Activated CD4-positive, alpha-beta T cell treated with anti-CD3 and anti-CD28 coated beads for 36 hours (primary cell): ENCODE data around the gene TMCC1. TPM values are rescaled to one million over a fixed set of nuclear protein-coding genes. Genes with fewer than 3 reads are reported as not detected.
A peak's percentile ranks its signal among the peaks of the same experiment; 100 is the strongest.
"Not testable (repeated sequence)": the region's sequence is repeated elsewhere in the genome, so short reads cannot be mapped to it uniquely, and the experiment has no call there.

Experiments
- ATAC-seq: fragments of 200-7000 bp; cut with Tn5 transposase; one replicate; pipeline ENCODE4 v1.10.0; 2021; ENCODE audit warnings: mild to moderate bottlenecking, moderate library complexity
- CTCF ChIA-PET: fragments of 350-600 bp; sonication (Branson Sonifier 250); formaldehyde crosslinking; loops from one replicate; lab custom pipeline; 2021; ENCODE audit warnings: antibody characterized with exemption; lab: Charles Lee
- POLR2A ChIA-PET: fragments of 350-600 bp; sonication (Branson Sonifier 250); formaldehyde crosslinking; loops from one replicate; lab custom pipeline; 2021; ENCODE audit warnings: antibody characterized with exemption, inconsistent platforms; lab: Charles Lee
- DNase-seq: peaks from one replicate; pipeline ENCODE4 v3.0.0-alpha.2; 2020
- H3K27ac Mint-ChIP-seq: one replicate; pipeline ENCODE4 v1.8.0; 2021; ENCODE audit warnings: mixed read lengths
- H3K27me3 Mint-ChIP-seq: one replicate; pipeline ENCODE4 v1.8.0; 2021; ENCODE audit warnings: mixed read lengths
- H3K36me3 Mint-ChIP-seq: one replicate; pipeline ENCODE4 v1.8.0; 2021; ENCODE audit warnings: low read depth, mixed read lengths
- H3K4me1 Mint-ChIP-seq: one replicate; pipeline ENCODE4 v1.8.0; 2021; ENCODE audit warnings: mixed read lengths
- H3K4me3 Mint-ChIP-seq: one replicate; pipeline ENCODE4 v1.8.0; 2021; ENCODE audit warnings: mild to moderate bottlenecking, moderate library complexity, mixed read lengths
- H3K9me3 Mint-ChIP-seq: one replicate; pipeline ENCODE4 v1.8.0; 2021; ENCODE audit warnings: low read depth, mixed read lengths
- intact Hi-C, 2 experiments: fragments of 100-400 bp; cut with DNase I in 1 of 2; cut with micrococcal nuclease in 1 of 2; formaldehyde crosslinking; loops; one replicate each; pipeline versions ENCODE4 v1.14.2 to v1.15.1; 2022 to 2024; cut with DNase I, micrococcal nuclease
- total RNA-seq, 2 experiments: library from RNA; stranded (reverse); gene quantifications; one replicate each; pipeline ENCODE4 v1.2.3, GENCODE V29; 2021

TMCC1 gene
- total RNA-seq, 2 experiments from 2014 or later, result 14.8 to 17.3 TPM

DNA sequence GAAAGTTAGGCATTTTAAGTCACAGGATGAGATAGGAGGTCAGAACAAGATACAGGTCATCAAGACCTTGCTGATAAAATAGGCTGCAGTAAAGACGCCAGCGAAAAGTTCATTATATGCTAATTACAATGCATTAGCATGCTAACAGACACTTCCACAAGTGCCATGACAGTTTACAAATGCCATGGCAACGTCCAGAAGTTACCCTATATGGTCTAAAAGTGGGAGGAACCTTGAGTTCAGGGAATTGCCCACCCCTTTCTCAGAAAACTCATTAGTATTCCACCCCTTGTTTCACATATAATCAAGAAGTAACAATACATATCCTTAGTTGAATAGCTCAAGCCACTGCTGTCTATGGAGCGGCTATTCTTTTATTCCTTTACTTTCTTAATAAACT lies 194.3 kb downstream of the TMCC1 start:
- no peak for DNase-seq
- no peak overlapping the region for H3K27ac Mint-ChIP-seq
- intact Hi-C loops, result no loop called here
- ATAC-seq, result no peak
- H3K4me3 Mint-ChIP-seq, result no peak overlapping the region
- H3K9me3 Mint-ChIP-seq, result peaks cover 6% of the 10 kb centered on the region
- H3K36me3 Mint-ChIP-seq, result no peaks in the 10 kb centered on the region
- H3K27me3 Mint-ChIP-seq, result no peaks in the 10 kb centered on the region
- H3K4me1 Mint-ChIP-seq, result peaks cover 11% of the 10 kb centered on the region
- CTCF ChIA-PET, result no interaction called here
- POLR2A ChIA-PET, result interaction anchor here (0.6 kb wide), 1 partner anchor 11 kb away, joined by 3 read pairs; no protein-coding TSS in a partner anchor

DNA sequence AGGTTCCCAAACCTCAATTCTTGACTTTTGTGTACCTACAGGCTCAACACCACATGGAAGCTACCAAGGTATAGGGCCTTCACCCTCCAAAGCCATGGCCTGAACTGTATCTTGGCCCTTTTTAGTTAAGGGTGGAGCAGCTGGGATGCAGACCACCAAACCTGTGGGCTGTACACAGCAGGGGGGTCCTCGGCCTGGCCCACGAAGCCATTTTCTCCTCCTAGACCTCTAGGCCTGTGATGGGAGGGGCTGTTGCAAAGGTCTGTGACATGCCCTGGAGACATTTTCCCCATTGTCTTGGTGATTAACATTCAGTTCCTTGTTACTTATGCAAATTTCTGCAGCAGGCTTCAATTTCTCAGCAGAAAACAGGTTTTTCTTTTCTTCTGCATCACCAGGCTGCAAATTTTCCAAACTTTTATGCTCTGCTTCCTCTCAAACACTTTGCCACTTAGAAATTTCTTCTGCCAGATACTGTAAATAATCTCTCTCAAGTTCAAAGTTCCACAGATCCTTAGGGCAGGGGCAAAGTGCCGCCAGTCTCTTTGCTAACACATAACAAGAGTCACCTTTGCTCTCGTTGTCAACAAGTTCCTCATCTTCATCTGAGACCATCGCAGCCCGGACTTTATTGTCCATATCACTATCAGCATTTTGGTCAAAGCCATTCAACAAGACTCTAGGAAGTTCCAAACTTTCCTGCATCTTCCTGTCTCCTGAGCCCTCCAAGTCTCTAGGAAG lies 196.1 kb downstream of the TMCC1 start:
- no peaks in the 10 kb centered on the region for H3K27me3 Mint-ChIP-seq
- H3K4me1 Mint-ChIP-seq, result peaks cover 9% of the 10 kb centered on the region
- peaks cover 6% of the 10 kb centered on the region for H3K9me3 Mint-ChIP-seq
- ChIA-PET CTCF (interaction anchor here (0.8 kb wide), 1 partner anchor 17 kb away, joined by 4 read pairs; no protein-coding TSS in a partner anchor), POLR2A (no interaction called here)
- no peak overlapping the region for H3K27ac Mint-ChIP-seq
- no peak overlapping the region for H3K4me3 Mint-ChIP-seq
- no peaks in the 10 kb centered on the region for H3K36me3 Mint-ChIP-seq
- DNase-seq (no peak), ATAC-seq (no peak)
- intact Hi-C loops, result no loop called here

DNA sequence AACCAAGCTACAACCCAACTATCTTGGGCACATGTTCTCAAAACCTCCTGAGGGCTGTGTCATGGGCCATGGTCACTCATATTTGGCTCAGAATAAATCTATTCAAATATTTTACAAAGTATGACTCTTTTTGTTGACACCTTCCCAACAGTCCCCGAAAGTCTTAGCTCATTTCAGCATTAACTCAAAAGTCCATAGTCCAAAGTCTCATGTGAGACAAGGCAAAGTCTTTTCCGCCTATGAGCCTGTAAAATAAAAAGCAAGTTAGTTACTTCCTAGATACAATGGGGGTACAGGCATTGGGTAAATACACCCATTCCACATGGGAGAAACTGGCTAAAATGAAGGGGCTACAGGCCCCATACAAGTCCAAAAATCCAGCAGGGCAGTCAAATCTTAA lies 197.1 kb downstream of the TMCC1 start:
- H3K27ac Mint-ChIP-seq, intact Hi-C loops, POLR2A ChIA-PET, H3K9me3 Mint-ChIP-seq, H3K27me3 Mint-ChIP-seq, DNase-seq, ATAC-seq, H3K4me3 Mint-ChIP-seq, H3K4me1 Mint-ChIP-seq, H3K36me3 Mint-ChIP-seq: not testable (repeated sequence)
- CTCF ChIA-PET, result interaction anchor here (0.8 kb wide), 1 partner anchor 18 kb away, joined by 4 read pairs; no protein-coding TSS in a partner anchor

DNA sequence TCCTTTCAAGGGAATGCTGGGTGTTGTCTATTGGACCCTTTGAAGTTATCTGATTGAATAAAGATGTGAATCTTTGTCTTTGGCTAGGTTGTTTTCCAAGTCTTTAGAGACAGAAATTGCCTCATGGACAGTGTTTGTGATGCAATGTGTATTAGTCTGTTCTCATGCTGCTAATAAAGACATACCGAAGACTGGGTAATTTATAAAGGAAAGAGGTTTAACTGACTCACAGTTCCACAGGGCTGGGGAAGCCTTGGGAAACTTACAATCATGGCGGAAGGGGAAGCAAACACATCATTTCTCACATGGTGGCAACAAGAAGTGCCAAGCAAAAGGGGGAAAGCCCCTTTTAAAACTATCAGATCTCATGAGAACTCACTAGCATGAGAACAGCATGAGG lies 198.3 kb downstream of the TMCC1 start:
- Mint-ChIP-seq H3K27me3 (no peaks in the 10 kb centered on the region), H3K27ac (no peak overlapping the region), H3K4me1 (peaks cover 5% of the 10 kb centered on the region), H3K9me3 (peaks cover 6% of the 10 kb centered on the region), H3K4me3 (no peak overlapping the region), H3K36me3 (no peaks in the 10 kb centered on the region)
- CTCF ChIA-PET, result interaction anchor here (0.7 kb wide), 1 partner anchor 87 kb away, joined by 3 read pairs; no protein-coding TSS in a partner anchor
- intact Hi-C loops, result no loop called here
- DNase-seq, result no peak
- POLR2A ChIA-PET, result no interaction called here
- ATAC-seq, result no peak

DNA sequence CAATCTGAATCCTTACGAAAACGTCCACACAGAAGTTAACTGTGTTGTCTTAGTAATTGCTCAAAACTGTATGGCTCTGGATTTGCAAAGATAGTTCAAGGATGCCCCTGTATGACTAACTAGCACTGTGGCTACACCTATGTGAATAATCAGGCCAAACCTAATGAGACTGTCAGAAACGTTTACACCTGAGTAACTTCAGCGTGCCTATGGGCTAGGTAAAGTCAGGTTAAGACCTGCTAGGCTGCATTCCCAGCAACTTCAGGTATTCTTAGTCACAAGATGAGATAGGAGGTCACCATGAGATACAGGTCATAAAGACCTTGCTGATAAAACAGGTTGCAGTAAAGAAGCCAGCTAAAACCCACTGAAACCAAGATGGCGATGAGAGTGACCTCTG lies 199.3 kb downstream of the TMCC1 start:
- H3K27ac Mint-ChIP-seq, result no peak overlapping the region
- H3K36me3 Mint-ChIP-seq, result no peaks in the 10 kb centered on the region
- H3K4me1 Mint-ChIP-seq, result peaks cover 5% of the 10 kb centered on the region
- DNase-seq (no peak), ATAC-seq (no peak)
- ChIA-PET POLR2A (no interaction called here), CTCF (no interaction called here)
- no peaks in the 10 kb centered on the region for H3K27me3 Mint-ChIP-seq
- intact Hi-C loops, result no loop called here
- no peak overlapping the region for H3K4me3 Mint-ChIP-seq
- peaks cover 6% of the 10 kb centered on the region for H3K9me3 Mint-ChIP-seq

DNA sequence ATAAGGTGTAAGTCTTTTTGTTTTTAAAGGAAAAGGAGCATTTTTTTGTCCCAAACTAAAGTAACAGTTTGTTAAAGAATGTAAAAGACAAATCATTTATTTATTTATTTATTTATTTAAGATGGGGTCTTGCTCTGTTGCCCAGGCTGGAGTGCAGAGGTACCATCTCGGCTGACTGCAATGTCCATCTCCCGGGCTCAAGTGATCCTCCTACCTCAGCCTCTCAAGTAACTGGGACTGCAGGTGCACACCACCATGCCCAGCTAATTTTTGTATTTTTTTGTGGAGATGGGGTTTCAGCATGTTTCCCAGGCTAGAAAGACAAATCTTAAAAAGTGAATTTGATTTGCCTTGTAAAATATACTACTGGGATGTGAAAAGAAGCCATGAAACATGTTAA lies 200.8 kb downstream of the TMCC1 start:
- no peaks in the 10 kb centered on the region for H3K36me3 Mint-ChIP-seq
- ChIA-PET CTCF (no interaction called here), POLR2A (no interaction called here)
- no peak overlapping the region for H3K27ac Mint-ChIP-seq
- H3K4me3 Mint-ChIP-seq, result no peak overlapping the region
- intact Hi-C loops, result no loop called here
- peaks cover 5% of the 10 kb centered on the region for H3K4me1 Mint-ChIP-seq
- H3K9me3 Mint-ChIP-seq, result peaks cover 6% of the 10 kb centered on the region
- no peaks in the 10 kb centered on the region for H3K27me3 Mint-ChIP-seq
- DNase-seq (no peak), ATAC-seq (no peak)

DNA sequence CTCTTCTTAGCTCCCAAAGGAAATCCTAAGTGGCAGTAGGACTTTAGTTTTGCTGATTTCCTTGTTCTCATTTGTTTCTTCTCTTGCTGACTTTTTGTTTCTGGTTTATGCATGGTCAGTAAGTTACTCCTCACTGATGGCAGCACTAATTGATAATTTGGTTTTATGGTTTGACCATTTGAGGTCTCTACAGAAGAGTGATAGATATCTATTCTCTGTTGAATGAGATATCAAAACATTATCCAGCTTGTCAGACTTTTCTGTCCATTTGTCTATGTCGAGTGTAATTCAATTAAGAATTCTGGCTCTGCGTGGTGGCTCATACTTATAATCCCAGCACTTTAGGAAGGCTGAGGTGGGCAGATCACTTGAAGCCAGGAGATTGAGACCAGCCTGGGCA lies 202.5 kb downstream of the TMCC1 start:
- H3K4me3 Mint-ChIP-seq, result no peak overlapping the region
- intact Hi-C loops, result no loop called here
- H3K27ac Mint-ChIP-seq, result no peak overlapping the region
- ATAC-seq (no peak), DNase-seq (no peak)
- no peaks in the 10 kb centered on the region for H3K9me3 Mint-ChIP-seq
- no peaks in the 10 kb centered on the region for H3K36me3 Mint-ChIP-seq
- peaks cover 5% of the 10 kb centered on the region for H3K4me1 Mint-ChIP-seq
- CTCF ChIA-PET, result interaction anchor here (0.8 to 1.2 kb wide), 4 partner anchors 10 to 252 kb away, joined by 3 to 4 read pairs (median 4); no protein-coding TSS in a partner anchor
- POLR2A ChIA-PET, result no interaction called here
- H3K27me3 Mint-ChIP-seq, result no peaks in the 10 kb centered on the region

DNA sequence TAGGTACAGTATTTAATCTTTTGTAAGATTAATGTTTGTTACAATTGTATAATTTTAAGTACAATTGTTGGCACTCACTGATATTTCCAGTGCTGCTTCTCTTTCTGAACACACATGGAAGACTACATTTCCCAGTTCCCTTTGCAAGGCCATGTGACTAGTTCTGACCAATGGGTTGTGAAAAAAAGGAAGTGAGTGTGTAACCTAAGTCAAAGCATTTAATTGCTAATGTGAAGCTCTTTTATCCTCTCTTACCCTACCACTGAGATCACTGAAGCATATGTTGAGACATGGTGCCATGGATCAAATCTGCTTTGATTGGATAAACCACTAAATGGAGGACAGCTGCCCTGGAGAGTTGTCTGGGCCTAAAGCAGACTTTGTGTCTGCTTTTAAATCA lies 203.1 kb downstream of the TMCC1 start:
- no peaks in the 10 kb centered on the region for H3K27me3 Mint-ChIP-seq
- no peaks in the 10 kb centered on the region for H3K9me3 Mint-ChIP-seq
- H3K4me1 Mint-ChIP-seq, result peaks cover 5% of the 10 kb centered on the region
- H3K36me3 Mint-ChIP-seq, result no peaks in the 10 kb centered on the region
- peak; percentile 97 for ATAC-seq
- peak; percentile 10 for DNase-seq
- CTCF ChIA-PET, result interaction anchor here (0.8 to 1.2 kb wide), 4 partner anchors 9 to 253 kb away, joined by 3 to 4 read pairs (median 4); no protein-coding TSS in a partner anchor
- intact Hi-C loops, result no loop called here
- POLR2A ChIA-PET, result no interaction called here
- no peak overlapping the region for H3K27ac Mint-ChIP-seq
- no peak overlapping the region for H3K4me3 Mint-ChIP-seq

DNA sequence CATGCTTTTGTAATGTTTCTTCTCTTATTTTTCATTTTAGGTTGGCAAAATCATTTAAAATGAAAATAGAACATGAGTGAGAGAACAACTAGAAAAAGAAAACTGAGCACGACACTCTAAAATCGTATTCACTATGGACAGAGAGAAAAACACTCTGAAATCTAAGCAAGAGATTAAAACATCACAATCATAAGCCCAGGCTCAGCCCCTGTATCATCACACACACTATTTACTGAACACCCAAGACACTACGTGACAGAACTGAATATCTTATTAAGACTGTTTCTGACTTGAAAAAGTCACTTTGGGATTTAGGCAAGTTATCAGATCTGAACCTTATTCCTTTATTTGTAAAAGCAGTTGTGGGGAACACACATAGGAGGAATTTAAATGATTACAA lies 204.5 kb downstream of the TMCC1 start:
- no peak overlapping the region for H3K27ac Mint-ChIP-seq
- H3K36me3 Mint-ChIP-seq, result no peaks in the 10 kb centered on the region
- H3K27me3 Mint-ChIP-seq, result no peaks in the 10 kb centered on the region
- peaks cover 5% of the 10 kb centered on the region for H3K4me1 Mint-ChIP-seq
- intact Hi-C loops, result no loop called here
- ChIA-PET POLR2A (interaction anchor here (0.5 kb wide), 1 partner anchor 9 kb away, joined by 3 read pairs; no protein-coding TSS in a partner anchor), CTCF (interaction anchor here (1.1 kb wide), 1 partner anchor 18 kb away, joined by 3 read pairs; no protein-coding TSS in a partner anchor)
- ATAC-seq, result no peak
- no peak for DNase-seq
- no peak overlapping the region for H3K4me3 Mint-ChIP-seq
- H3K9me3 Mint-ChIP-seq, result no peaks in the 10 kb centered on the region

DNA sequence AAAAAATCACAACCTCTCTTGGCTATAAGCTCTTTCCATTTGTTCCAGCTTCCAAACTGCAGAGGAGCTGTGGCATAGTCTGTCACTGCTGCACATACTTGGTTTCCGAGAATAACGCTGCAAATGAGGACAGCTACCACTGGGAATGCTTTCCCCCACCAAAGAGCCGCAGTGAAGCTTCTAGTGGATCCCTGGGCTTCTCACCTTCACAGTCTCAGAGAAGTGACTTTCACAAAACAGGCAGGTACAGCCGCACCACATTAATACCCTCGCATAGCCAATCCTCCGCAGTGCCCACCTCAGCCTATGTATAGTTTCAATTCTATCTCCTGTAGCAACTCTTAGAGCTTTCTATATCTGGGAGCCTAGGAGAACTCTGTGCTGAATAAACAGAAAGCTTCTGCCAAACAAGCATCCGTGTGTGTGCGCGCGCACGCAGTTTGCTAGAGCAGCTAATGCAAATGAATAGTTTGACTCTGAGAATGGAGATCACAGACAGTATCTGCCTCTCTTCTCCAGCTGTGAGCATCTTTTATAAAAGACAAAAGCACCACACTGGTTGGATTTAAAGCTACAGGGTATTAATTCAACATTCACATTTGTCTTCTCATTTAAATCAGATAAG lies 205.1 kb downstream of the TMCC1 start:
- ChIA-PET CTCF (interaction anchor here (1.0 to 1.1 kb wide), 3 partner anchors 14 to 25 kb away, joined by 3 to 4 read pairs (median 3); no protein-coding TSS in a partner anchor), POLR2A (interaction anchor here (0.5 kb wide), 1 partner anchor 10 kb away, joined by 3 read pairs; no protein-coding TSS in a partner anchor)

DNA sequence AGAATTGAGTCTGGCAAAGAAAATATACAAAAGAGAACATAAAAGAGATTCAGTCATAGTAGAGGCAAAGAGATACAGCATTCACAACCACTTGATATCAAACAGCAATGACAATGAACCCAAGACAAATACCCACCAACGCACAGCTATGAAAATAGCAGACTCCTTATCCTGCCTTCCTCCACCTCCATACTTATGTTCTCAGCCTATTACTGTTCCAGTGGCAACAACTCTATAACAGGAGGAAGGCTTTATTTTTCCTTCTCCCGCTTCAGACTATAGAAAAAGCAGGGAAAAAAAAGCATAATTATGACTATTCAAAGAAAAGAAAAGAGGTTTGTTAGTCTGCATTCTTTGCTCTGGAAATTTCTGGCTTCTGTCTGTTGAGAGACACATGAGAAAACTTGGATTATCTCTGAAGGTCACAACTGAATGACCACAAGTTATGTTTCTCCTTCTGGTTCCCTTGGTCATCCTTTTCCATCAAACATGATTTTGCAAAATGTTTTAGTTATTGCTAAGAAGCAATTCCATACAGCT lies 205.9 kb downstream of the TMCC1 start:
- CTCF ChIA-PET, result interaction anchor here (1.0 to 1.1 kb wide), 2 partner anchors 15 to 24 kb away, joined by 3 to 4 read pairs; no protein-coding TSS in a partner anchor

More for the DNA sequence above, 205.1 kb downstream of the TMCC1 start:
- DNase-seq (no peak), ATAC-seq (no peak)
- H3K4me3 Mint-ChIP-seq, result no peak overlapping the region
- no peaks in the 10 kb centered on the region for H3K36me3 Mint-ChIP-seq
- H3K27me3 Mint-ChIP-seq, result no peaks in the 10 kb centered on the region
- H3K9me3 Mint-ChIP-seq, result no peaks in the 10 kb centered on the region
- intact Hi-C loops, result no loop called here
- peaks cover 5% of the 10 kb centered on the region for H3K4me1 Mint-ChIP-seq
- H3K27ac Mint-ChIP-seq, result no peak overlapping the region

More for the DNA sequence above, 205.9 kb downstream of the TMCC1 start:
- DNase-seq, result no peak
- Mint-ChIP-seq H3K27ac (no peak overlapping the region), H3K4me3 (no peak overlapping the region), H3K9me3 (no peaks in the 10 kb centered on the region), H3K27me3 (no peaks in the 10 kb centered on the region), H3K4me1 (peaks cover 5% of the 10 kb centered on the region), H3K36me3 (no peaks in the 10 kb centered on the region)
- ATAC-seq, result no peak
- POLR2A ChIA-PET, result no interaction called here
- intact Hi-C loops, result no loop called here
